Liver (tissue), 3 donors: Measurements from ENCODE around the gene MIA3.

Experiments
- GABPA ChIP-seq, 2 donors: IDR thresholded peaks in 1 of 2; conservative IDR thresholded peaks in 1 of 2; 2 replicates each; pipeline ENCODE4 v1.6.1; 2016; ENCODE audit warnings: antibody characterized with exemption in 2 of 2, mild to moderate bottlenecking in 1 of 2, moderate library complexity in 1 of 2
- NR2F2 ChIP-seq: IDR thresholded peaks from 2 replicates; pipeline ENCODE4 v1.6.1; 2016; ENCODE audit warnings: antibody characterized with exemption
- TAF1 ChIP-seq: conservative IDR thresholded peaks from 2 replicates; pipeline ENCODE4 v1.6.1; 2016; ENCODE audit warnings: antibody characterized with exemption, mild to moderate bottlenecking
- YY1 ChIP-seq: IDR thresholded peaks from 2 replicates; pipeline ENCODE4 v1.6.1; 2016; ENCODE audit warnings: antibody characterized with exemption, mild to moderate bottlenecking
- TF ChIP-seq, protein P1 (sequence below): fragments of 150-350 bp; IDR thresholded peaks from 2 replicates; pipeline ENCODE4 v1.5.1; 2017; ENCODE audit warnings: improper control_type of control experiment, low read depth, low read length; ENCODE audit not compliant: missing input control
- TF ChIP-seq, protein P2 (sequence below): IDR thresholded peaks from 2 replicates; pipeline ENCODE4 v1.6.1; 2016; ENCODE audit warnings: antibody characterized with exemption
- TF ChIP-seq, protein P3 (sequence below): IDR thresholded peaks from 2 replicates; pipeline ENCODE4 v1.6.1; 2016; ENCODE audit warnings: antibody characterized with exemption, mild to moderate bottlenecking
- donor health status: healthy.
- donor health status: healthy.

DNA sequence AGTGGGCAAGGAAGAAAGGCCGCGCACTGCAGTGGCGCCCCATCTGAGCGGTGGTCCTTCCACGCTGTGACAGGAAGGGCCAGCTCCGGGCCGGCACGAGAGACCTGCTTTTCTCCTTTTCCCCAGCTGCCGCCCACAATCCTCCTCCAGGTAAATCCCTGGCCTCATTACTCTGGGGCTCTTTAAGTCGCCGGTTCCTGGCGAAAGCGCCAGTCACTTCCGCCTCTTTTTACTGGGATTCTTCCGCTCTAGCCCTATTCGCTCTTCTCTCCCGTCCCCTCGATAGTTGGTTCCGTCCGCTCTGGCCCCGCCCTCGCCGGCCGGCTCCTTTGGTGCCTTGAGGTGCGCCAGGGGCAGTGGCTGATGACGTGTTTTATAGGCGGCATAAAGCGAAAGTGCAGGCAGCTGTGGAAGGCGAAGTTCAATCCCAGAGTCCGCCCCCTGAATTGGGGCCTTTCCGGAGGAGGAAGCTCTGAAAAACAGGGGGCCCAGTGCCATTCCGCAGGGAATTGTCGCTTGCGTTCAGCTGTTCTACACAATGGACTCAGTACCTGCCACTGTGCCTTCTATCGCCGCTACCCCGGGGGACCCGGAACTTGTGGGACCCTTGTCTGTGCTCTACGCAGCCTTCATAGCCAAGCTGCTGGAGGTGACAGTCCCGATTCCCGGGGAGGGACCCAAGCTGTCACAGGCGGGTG, 26.2 kb downstream of the MIA3 start:
- TF ChIP-seq, protein P1, sequence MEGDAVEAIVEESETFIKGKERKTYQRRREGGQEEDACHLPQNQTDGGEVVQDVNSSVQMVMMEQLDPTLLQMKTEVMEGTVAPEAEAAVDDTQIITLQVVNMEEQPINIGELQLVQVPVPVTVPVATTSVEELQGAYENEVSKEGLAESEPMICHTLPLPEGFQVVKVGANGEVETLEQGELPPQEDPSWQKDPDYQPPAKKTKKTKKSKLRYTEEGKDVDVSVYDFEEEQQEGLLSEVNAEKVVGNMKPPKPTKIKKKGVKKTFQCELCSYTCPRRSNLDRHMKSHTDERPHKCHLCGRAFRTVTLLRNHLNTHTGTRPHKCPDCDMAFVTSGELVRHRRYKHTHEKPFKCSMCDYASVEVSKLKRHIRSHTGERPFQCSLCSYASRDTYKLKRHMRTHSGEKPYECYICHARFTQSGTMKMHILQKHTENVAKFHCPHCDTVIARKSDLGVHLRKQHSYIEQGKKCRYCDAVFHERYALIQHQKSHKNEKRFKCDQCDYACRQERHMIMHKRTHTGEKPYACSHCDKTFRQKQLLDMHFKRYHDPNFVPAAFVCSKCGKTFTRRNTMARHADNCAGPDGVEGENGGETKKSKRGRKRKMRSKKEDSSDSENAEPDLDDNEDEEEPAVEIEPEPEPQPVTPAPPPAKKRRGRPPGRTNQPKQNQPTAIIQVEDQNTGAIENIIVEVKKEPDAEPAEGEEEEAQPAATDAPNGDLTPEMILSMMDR: no peak
- TF ChIP-seq YY1 (peak; percentile 92), NR2F2 (peak; percentile 79), GABPA (IDR thresholded peaks at IDR 0.05 in 1 of 2, conservative IDR thresholded peaks at IDR 0.05 in 1 of 2) (peak; percentile 66 to 91), TAF1 (peak; percentile 85)
- TF ChIP-seq, protein P2, sequence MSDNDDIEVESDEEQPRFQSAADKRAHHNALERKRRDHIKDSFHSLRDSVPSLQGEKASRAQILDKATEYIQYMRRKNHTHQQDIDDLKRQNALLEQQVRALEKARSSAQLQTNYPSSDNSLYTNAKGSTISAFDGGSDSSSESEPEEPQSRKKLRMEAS: peak; percentile 98
- TF ChIP-seq, protein P3, sequence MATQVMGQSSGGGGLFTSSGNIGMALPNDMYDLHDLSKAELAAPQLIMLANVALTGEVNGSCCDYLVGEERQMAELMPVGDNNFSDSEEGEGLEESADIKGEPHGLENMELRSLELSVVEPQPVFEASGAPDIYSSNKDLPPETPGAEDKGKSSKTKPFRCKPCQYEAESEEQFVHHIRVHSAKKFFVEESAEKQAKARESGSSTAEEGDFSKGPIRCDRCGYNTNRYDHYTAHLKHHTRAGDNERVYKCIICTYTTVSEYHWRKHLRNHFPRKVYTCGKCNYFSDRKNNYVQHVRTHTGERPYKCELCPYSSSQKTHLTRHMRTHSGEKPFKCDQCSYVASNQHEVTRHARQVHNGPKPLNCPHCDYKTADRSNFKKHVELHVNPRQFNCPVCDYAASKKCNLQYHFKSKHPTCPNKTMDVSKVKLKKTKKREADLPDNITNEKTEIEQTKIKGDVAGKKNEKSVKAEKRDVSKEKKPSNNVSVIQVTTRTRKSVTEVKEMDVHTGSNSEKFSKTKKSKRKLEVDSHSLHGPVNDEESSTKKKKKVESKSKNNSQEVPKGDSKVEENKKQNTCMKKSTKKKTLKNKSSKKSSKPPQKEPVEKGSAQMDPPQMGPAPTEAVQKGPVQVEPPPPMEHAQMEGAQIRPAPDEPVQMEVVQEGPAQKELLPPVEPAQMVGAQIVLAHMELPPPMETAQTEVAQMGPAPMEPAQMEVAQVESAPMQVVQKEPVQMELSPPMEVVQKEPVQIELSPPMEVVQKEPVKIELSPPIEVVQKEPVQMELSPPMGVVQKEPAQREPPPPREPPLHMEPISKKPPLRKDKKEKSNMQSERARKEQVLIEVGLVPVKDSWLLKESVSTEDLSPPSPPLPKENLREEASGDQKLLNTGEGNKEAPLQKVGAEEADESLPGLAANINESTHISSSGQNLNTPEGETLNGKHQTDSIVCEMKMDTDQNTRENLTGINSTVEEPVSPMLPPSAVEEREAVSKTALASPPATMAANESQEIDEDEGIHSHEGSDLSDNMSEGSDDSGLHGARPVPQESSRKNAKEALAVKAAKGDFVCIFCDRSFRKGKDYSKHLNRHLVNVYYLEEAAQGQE: peak; percentile 88
